RWPE1 (cell line): ENCODE data around the gene LINGO3.

ENCODE experiments used
- CTCF ChIA-PET: fragments of 350-600 bp; sonication (Branson Sonifier 250); formaldehyde crosslinking; extraction: SDS; loops from one replicate; lab custom pipeline; 2021; lab: Yijun Ruan, JAX
- POLR2A ChIA-PET: fragments of 400-600 bp; formaldehyde crosslinking; extraction: SDS; loops from one replicate; lab custom pipeline; 2020; ENCODE audit warnings: antibody characterized with exemption; ENCODE audit not compliant: low non-redundant PET; lab: Yijun Ruan, JAX
- DNase-seq: peaks from one replicate; pipeline ENCODE4 v3.0.0; 2012; ENCODE audit warnings: low spot score
- H3K27ac ChIP-seq: fragments of 450-650 bp; 2 replicates; pipeline ENCODE4 v1.5.1; 2017
- CTCF ChIP-seq: fragments of 450-650 bp; conservative IDR thresholded peaks from 2 replicates; pipeline ENCODE4 v1.5.1; 2017; ENCODE audit warnings: low read depth, mild to moderate bottlenecking

Gene LINGO3

GRCh38 chr19:2317300-2317699 lies 9.3 kb upstream of the LINGO3 start:
- no peak for TF ChIP-seq CTCF
- H3K27ac ChIP-seq, result no peak overlapping the region
- ChIA-PET POLR2A (no interaction called here), CTCF (no interaction called here)
- DNase-seq, result no peak

- no peak overlapping the region for H3K27ac ChIP-seq
- ChIA-PET CTCF (interaction anchor here (0.7 to 1.0 kb wide), 2 partner anchors 28 to 117 kb away, joined by 3 to 4 read pairs; no protein-coding TSS in a partner anchor), POLR2A (no interaction called here)
- TF ChIP-seq CTCF, result no peak
- DNase-seq, result no peak
These were observed 7.9 kb upstream of the LINGO3 start for GRCh38 chr19:2315818-2316353.

GRCh38 chr19:2315121-2315817 lies 7.3 kb upstream of the LINGO3 start:
- no peak overlapping the region for H3K27ac ChIP-seq
- TF ChIP-seq CTCF, result no peak
- DNase-seq, result no peak
- ChIA-PET CTCF (interaction anchor here (0.6 to 1.0 kb wide), 3 partner anchors 24 to 117 kb away, joined by 3 to 7 read pairs (median 4); no protein-coding TSS in a partner anchor), POLR2A (no interaction called here)

- TF ChIP-seq CTCF, result no peak
- no peak for DNase-seq
- POLR2A ChIA-PET, result interaction anchor here (0.7 kb wide), 1 partner anchor 75 kb away, joined by 8 read pairs; no protein-coding TSS in a partner anchor
- CTCF ChIA-PET, result no interaction called here
- no peak overlapping the region for H3K27ac ChIP-seq
These were observed 5.0 kb upstream of the LINGO3 start for GRCh38 chr19:2312820-2313501.

GRCh38 chr19:2311093-2311492 lies 3.1 kb upstream of the LINGO3 start:
- H3K27ac ChIP-seq, result no peak overlapping the region
- ChIA-PET CTCF (no interaction called here), POLR2A (no interaction called here)
- no peak for DNase-seq
- TF ChIP-seq CTCF, result no peak

- no peak for DNase-seq
- no peak overlapping the region for H3K27ac ChIP-seq
- no peak for TF ChIP-seq CTCF
- POLR2A ChIA-PET, result no interaction called here
- CTCF ChIA-PET, result no interaction called here
These were observed 1.9 kb upstream of the LINGO3 start for GRCh38 chr19:2309734-2310362.
